Measurements from ENCODE around the gene DBT. TPM values are rescaled to one million over a fixed set of nuclear protein-coding genes. Genes with fewer than 3 reads are reported as not detected.

DBT gene
- total and polyA plus RNA-seq, 2 of the 8 experiments (the other 6 are each of a cell fraction or from before 2014, with no cell fraction given), result 3.3 to 24.6 TPM

- Histone ChIP-seq H2AK5ac (ENCODE audit: low read depth, low read length) (no peak overlapping the region), H3K36me3 (ENCODE audit: control insufficient read depth in 2 of 4, insufficient read depth in 4 of 4, low read length in 3 of 4) (no peaks in the 10 kb centered on the region), H3K9ac (replicated peaks in 1 of 4; ENCODE audit: extremely low read depth in 1 of 4, low read depth in 3 of 4, low read length in 3 of 4) (no peak overlapping the region), H3K9me3 (ENCODE audit: insufficient read depth in 2 of 2, low read depth in 1 of 2, low read length in 1 of 2) (no peaks in the 10 kb centered on the region), H3K23ac (ENCODE audit: insufficient read length) (no peak overlapping the region), H3K79me2 (ENCODE audit: control insufficient read depth in 1 of 2, insufficient read depth in 2 of 2, low read length in 2 of 2) (no peaks in the 10 kb centered on the region), H3K23me2 (ENCODE audit: low read depth, low read length) (no peaks in the 10 kb centered on the region), H4K20me1 (replicated peaks in 1 of 2; ENCODE audit: control insufficient read depth in 1 of 2, insufficient read depth in 2 of 2, low read length in 2 of 2) (no peaks in the 10 kb centered on the region), H4K5ac (ENCODE audit: insufficient read length, low read depth, low read length) (no peak overlapping the region), H3K18ac (ENCODE audit: extremely low read depth, low read length) (0 out of 2 replicates have a peak overlapping the region, but pooled peaks have one; percentile 34), H3K4me2 (ENCODE audit: insufficient read depth in 1 of 2, low read depth in 2 of 2, low read length in 2 of 2) (peak overlapping the region; percentile 31 to 39; a peak in 3 of 4 replicates), H3K4ac (replicated peaks; ENCODE audit: insufficient read length, low read depth, low read length) (no peak overlapping the region), H3K27me3 (replicated peaks in 1 of 4; ENCODE audit: control insufficient read depth in 3 of 4, extremely low read depth in 1 of 4, insufficient read depth in 3 of 4, low read length in 3 of 4) (no peaks in the 10 kb centered on the region), H4K8ac (ENCODE audit: extremely low read depth, insufficient read depth, low read length) (no peak overlapping the region), H2BK120ac (replicated peaks; ENCODE audit: low read depth, low read length) (no peak overlapping the region), H3K4me3 (ENCODE audit: extremely low read depth in 1 of 4, insufficient read depth in 2 of 4, low read depth in 3 of 4, low read length in 4 of 4) (no peak overlapping the region; a peak in 1 of 8 replicates), H3K14ac (ENCODE audit: insufficient read length) (no peak overlapping the region), H3K79me1 (ENCODE audit: low read depth, low read length) (no peaks in the 10 kb centered on the region), H2BK12ac (ENCODE audit: low read depth, low read length) (no peak overlapping the region), H2BK5ac (ENCODE audit: low read depth, low read length) (no peak overlapping the region), H4K91ac (replicated peaks; ENCODE audit: insufficient read length, low read length) (no peak overlapping the region), H3K4me1 (replicated peaks in 1 of 4; ENCODE audit: control insufficient read depth in 3 of 4, insufficient read depth in 4 of 4, low read length in 3 of 4) (peaks cover 3 to 10% (median 6%) of the 10 kb centered on the region in 4 experiments; a peak in 6 of 7 replicates), H2BK15ac (ENCODE audit: low read length) (no peak overlapping the region), H3K56ac (replicated peaks; ENCODE audit: insufficient read length, low read depth, low read length) (no peak overlapping the region), H2BK20ac (ENCODE audit: low read length) (no peak overlapping the region), H2AFZ (ENCODE audit: low read length) (no peak overlapping the region), H3K27ac (ENCODE audit: low read depth, low read length) (no peak overlapping the region)
- FAIRE-seq, result peak; percentile 28
- TF ChIP-seq SUZ12 (IDR thresholded peaks at IDR 0.05; ENCODE audit: low read length), result no peak
- no peak for DNase-seq (ENCODE audit: low read depth in 1 of 2, low spot score in 2 of 2)
- 71% methylated on average over 4 of the region's 4 CpGs; no CpG with 5 or more reads in 1 of the 2 experiments for WGBS, 2 experiments (ENCODE audit: extremely low coverage in 1 of 2, insufficient coverage in 1 of 2, insufficient read length in 1 of 2, insufficient replicate concordance in 2 of 2, low coverage in 1 of 2, low lambda C conversion rate in 2 of 2, missing lambda C conversion rate in 1 of 2)
- CTCF ChIA-PET (ENCODE audit: partially characterized antibody), result interaction anchor here (0.5 to 2.2 kb wide), 5 partner anchors 9 to 161 kb away, joined by 3 to 15 read pairs (median 3); no protein-coding TSS in a partner anchor
- POLR2A ChIA-PET (ENCODE audit: partially characterized antibody), result interaction anchor here (0.9 to 5.7 kb wide), 8 partner anchors 9 to 54 kb away, joined by 3 to 31 read pairs (median 4); partner anchors contain the start of genes CDC14A and RTCA
These were observed 48.9 kb upstream of the DBT start for GRCh38 chr1:100298512-100298911.

All from H1 (cell line).